Measurements from ENCODE around the gene PRSS33.

PRSS33 gene

DNA sequence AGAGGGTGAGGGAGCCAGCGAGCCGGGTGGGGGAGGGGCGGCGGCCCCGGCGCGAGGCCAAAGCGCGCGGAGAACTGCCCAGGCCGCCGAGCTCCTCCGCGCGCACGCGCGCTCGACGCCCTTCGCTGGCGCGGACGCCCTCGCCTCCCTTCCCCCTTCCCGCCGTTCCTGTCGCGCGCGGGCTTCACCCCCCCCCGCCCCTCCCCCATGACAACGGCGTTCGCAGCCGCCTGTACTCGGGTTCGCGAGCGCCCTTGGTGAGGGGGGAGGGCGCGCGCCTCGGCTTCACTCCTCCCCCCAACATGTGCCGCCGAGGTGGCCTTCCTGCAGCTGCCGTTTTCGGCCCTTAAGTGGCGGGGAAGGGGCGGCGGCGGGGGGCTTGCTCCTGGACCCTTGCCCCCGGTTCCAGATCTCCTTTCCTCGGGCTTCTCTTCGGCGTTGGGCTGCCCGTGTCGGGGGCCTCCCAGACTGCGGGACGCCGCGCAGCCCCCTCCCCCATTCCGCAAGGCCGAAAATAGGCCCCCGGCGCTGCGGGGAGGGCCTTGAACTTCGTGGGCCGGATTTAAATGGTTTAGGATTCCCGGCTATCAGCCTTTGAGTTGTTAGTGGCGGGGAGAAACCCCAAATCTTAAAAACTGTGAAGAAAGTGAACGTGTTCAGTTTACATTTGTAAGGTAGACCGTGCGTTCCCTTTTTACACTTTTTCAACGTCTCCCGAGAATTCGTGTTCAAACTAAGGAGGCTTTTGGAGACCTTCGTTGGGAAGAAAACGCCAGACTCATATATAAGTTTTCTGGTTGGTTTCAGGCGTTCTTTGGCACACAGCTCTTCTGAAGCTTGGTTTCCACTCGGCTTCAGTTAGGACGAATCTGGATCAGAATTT lies 34.3 kb downstream of the PRSS33 start:
- Histone ChIP-seq H3K27me3 (ENCODE audit: low read depth, low read length) (no peaks in the 10 kb centered on the region), H3K27ac (ENCODE audit: low read length) (peak overlapping the region; percentile 91), H3K4me3 (ENCODE audit: low read depth in 1 of 2, low read length in 2 of 2) (peak overlapping the region; percentile 84 to 90), H3K9me3 (ENCODE audit: control insufficient read depth in 1 of 2, low read length in 2 of 2) (no peaks in the 10 kb centered on the region), H3K36me3 (ENCODE audit: control insufficient read depth in 1 of 2, insufficient read depth in 2 of 2, low read length in 2 of 2) (peaks cover 12 to 34% of the 10 kb centered on the region in 2 donors), H3K4me1 (ENCODE audit: control insufficient read depth in 1 of 2, insufficient read depth in 2 of 2, low read length in 2 of 2) (peaks cover 18 to 46% of the 10 kb centered on the region in 2 donors)

DNA sequence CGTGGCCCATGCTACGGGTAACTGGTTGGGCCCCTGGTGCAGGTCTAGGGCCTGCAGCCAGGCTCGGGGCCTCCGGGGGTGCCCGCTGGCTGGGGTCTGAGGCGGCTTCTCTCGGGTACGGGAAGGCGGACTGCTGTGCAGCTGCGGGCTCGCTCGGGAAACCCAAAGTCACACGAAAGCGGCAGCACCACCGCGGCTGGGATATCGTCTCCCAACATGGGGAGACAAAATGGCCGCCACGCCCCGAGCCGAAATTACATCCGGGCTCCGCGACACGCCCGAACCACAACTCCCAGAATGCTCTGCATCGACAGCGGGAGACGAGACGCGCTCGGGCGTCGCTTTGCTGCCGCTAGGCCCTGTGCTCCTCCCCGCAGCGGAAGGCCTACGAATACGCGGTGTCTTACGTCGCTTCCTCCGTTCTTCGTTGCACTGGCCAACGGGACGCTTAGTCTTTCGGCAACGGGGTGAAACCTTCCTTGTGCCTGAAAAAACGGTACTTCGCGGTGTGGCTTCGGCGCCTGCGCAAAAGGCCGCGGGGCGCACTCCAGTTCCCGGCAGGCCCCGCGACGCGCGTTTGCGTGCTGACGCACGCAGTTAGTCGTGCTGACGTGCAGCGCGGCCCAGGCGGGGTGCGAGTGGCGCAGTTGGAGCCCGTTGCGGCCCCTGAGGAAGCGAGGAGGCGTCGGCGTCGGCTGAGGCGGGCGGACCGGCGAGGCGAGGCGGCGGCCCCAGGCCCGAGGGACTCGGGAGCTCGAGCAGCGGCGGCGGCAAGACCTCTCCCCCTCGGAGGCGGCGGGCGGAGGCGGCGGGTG lies 35.1 kb downstream of the PRSS33 start, which contains the start of gene SRRM2:
SRRM2 (plus strand) TSS at position 604 of the 815 bp plus-strand sequence. CDS start 3,727 bp downstream, outside the sequence.
- Histone ChIP-seq H3K27ac (ENCODE audit: low read length) (peak within 1 kb of the TSS; percentile 98), H3K27me3 (ENCODE audit: low read depth, low read length) (no peaks in the 10 kb centered on the region), H3K4me3 (ENCODE audit: low read depth in 1 of 2, low read length in 2 of 2) (peak within 1 kb of the TSS; percentile 84 to 90), H3K4me1 (ENCODE audit: control insufficient read depth in 1 of 2, insufficient read depth in 2 of 2, low read length in 2 of 2) (peaks cover 18 to 42% of the 10 kb centered on the region in 2 donors), H3K9me3 (ENCODE audit: control insufficient read depth in 1 of 2, low read length in 2 of 2) (no peaks in the 10 kb centered on the region), H3K36me3 (ENCODE audit: control insufficient read depth in 1 of 2, insufficient read depth in 2 of 2, low read length in 2 of 2) (peaks cover 4 to 25% of the 10 kb centered on the region in 2 donors)

DNA sequence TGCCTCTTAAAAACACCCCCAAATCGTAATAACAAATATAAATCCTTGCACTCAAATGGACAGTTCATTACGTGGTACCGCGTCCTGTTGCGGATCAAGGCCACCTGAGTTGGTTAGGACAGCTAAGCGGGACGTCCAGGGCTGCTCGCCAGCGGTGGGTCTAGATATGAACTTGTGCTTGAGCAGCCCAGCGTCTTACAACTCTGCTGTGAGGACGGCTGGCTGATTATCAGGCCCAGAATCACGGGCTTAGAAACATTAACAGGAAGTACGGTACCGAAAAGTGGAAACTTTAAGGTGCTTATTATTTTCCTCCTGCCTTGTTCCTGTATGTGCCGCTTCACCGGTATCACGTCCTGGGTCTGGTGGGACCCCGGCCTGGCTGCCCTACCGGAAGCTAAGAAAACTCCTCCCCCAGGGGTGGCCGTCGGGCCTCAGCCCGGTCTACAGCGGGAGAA lies 35.8 kb downstream of the PRSS33 start:
- Histone ChIP-seq H3K36me3 (ENCODE audit: control insufficient read depth in 1 of 2, insufficient read depth in 2 of 2, low read length in 2 of 2) (peaks cover 0 to 19% of the 10 kb centered on the region in 2 donors), H3K27me3 (ENCODE audit: low read depth, low read length) (no peaks in the 10 kb centered on the region), H3K4me1 (ENCODE audit: control insufficient read depth in 1 of 2, insufficient read depth in 2 of 2, low read length in 2 of 2) (peaks cover 18 to 36% of the 10 kb centered on the region in 2 donors), H3K27ac (ENCODE audit: low read length) (peak overlapping the region; percentile 98), H3K9me3 (ENCODE audit: control insufficient read depth in 1 of 2, low read length in 2 of 2) (no peaks in the 10 kb centered on the region), H3K4me3 (ENCODE audit: low read depth in 1 of 2, low read length in 2 of 2) (peak overlapping the region; percentile 70 to 90)

- Histone ChIP-seq H3K9me3 (ENCODE audit: control insufficient read depth in 1 of 2, low read length in 2 of 2) (no peaks in the 10 kb centered on the region), H3K36me3 (ENCODE audit: control insufficient read depth in 1 of 2, insufficient read depth in 2 of 2, low read length in 2 of 2) (peaks cover 0 to 12% of the 10 kb centered on the region in 2 donors), H3K4me3 (ENCODE audit: low read depth in 1 of 2, low read length in 2 of 2) (no peak overlapping the region), H3K27me3 (ENCODE audit: low read depth, low read length) (no peaks in the 10 kb centered on the region), H3K27ac (ENCODE audit: low read length) (no peak overlapping the region), H3K4me1 (ENCODE audit: control insufficient read depth in 1 of 2, insufficient read depth in 2 of 2, low read length in 2 of 2) (peaks cover 6 to 19% of the 10 kb centered on the region in 2 donors)
These were observed 37.4 kb downstream of the PRSS33 start for GRCh38 chr16:2749936-2750335.

GRCh38 chr16:2749476-2749875 lies 37.9 kb downstream of the PRSS33 start:
- no peak overlapping the region for H3K4me3 ChIP-seq (ENCODE audit: low read depth in 1 of 2, low read length in 2 of 2)
- no peaks in the 10 kb centered on the region for H3K27me3 ChIP-seq (ENCODE audit: low read depth, low read length)
- H3K4me1 ChIP-seq (ENCODE audit: control insufficient read depth in 1 of 2, insufficient read depth in 2 of 2, low read length in 2 of 2): peaks cover 1 to 15% of the 10 kb centered on the region in 2 donors
- H3K36me3 ChIP-seq (ENCODE audit: control insufficient read depth in 1 of 2, insufficient read depth in 2 of 2, low read length in 2 of 2): peaks cover 0 to 12% of the 10 kb centered on the region in 2 donors
- no peak overlapping the region for H3K27ac ChIP-seq (ENCODE audit: low read length)
- H3K9me3 ChIP-seq (ENCODE audit: control insufficient read depth in 1 of 2, low read length in 2 of 2): no peaks in the 10 kb centered on the region

- Histone ChIP-seq H3K27me3 (ENCODE audit: low read depth, low read length) (no peaks in the 10 kb centered on the region), H3K36me3 (ENCODE audit: control insufficient read depth in 1 of 2, insufficient read depth in 2 of 2, low read length in 2 of 2) (peaks cover 0 to 12% of the 10 kb centered on the region in 2 donors), H3K27ac (ENCODE audit: low read length) (no peak overlapping the region), H3K4me3 (ENCODE audit: low read depth in 1 of 2, low read length in 2 of 2) (no peak overlapping the region), H3K9me3 (ENCODE audit: control insufficient read depth in 1 of 2, low read length in 2 of 2) (no peaks in the 10 kb centered on the region), H3K4me1 (ENCODE audit: control insufficient read depth in 1 of 2, insufficient read depth in 2 of 2, low read length in 2 of 2) (peaks cover 0 to 9% of the 10 kb centered on the region in 2 donors)
These were observed 38.5 kb downstream of the PRSS33 start for GRCh38 chr16:2748757-2749455.

- H3K27me3 ChIP-seq (ENCODE audit: low read depth, low read length): no peaks in the 10 kb centered on the region
- H3K36me3 ChIP-seq (ENCODE audit: control insufficient read depth in 1 of 2, insufficient read depth in 2 of 2, low read length in 2 of 2): no peaks in the 10 kb centered on the region
- H3K27ac ChIP-seq (ENCODE audit: low read length): no peak overlapping the region
- H3K4me3 ChIP-seq (ENCODE audit: low read depth in 1 of 2, low read length in 2 of 2): no peak overlapping the region
- H3K4me1 ChIP-seq (ENCODE audit: control insufficient read depth in 1 of 2, insufficient read depth in 2 of 2, low read length in 2 of 2): no peaks in the 10 kb centered on the region
- no peaks in the 10 kb centered on the region for H3K9me3 ChIP-seq (ENCODE audit: control insufficient read depth in 1 of 2, low read length in 2 of 2)
These were observed 41.4 kb downstream of the PRSS33 start for GRCh38 chr16:2745961-2746360.

DNA sequence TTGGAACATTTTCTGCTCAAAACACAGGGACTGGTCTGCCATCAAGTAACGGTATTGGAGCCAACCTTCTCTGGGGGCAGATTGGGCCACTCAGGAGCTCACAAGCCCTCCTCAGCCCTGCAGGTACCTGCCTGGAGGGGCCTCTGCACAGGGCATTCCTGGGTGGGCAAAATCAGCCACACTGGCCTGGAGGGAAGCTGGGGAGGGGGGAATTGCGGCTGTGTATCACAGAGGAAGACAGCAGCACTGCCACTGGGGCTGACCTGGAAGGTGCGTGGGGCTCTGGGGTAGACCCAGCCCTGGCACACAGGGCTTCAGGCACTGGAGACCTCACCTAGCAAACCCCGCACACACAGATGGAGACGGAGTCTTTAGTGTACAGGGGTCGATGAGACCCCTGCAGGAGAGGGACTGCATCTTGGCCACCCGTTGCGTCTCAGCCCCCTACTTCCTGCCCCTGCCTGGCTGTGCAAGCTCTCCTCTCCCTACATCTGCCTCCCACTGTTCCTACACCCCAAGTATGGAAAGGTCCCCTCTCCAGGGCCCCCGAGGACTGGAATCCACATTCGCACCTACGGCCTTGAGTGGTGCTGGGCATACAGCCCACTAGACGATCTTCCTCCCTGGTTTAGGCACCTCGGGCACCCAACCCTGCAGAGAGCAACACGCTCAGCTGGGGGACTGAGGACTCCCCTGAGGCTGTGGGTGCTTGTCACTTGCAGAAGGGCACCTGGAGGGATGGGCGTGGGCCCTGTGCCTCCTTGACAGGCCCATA lies 42.1 kb downstream of the PRSS33 start:
- Histone ChIP-seq H3K27me3 (ENCODE audit: low read depth, low read length) (no peaks in the 10 kb centered on the region), H3K4me1 (ENCODE audit: control insufficient read depth in 1 of 2, insufficient read depth in 2 of 2, low read length in 2 of 2) (no peaks in the 10 kb centered on the region), H3K9me3 (ENCODE audit: control insufficient read depth in 1 of 2, low read length in 2 of 2) (no peaks in the 10 kb centered on the region), H3K27ac (ENCODE audit: low read length) (no peak overlapping the region), H3K4me3 (ENCODE audit: low read depth in 1 of 2, low read length in 2 of 2) (no peak overlapping the region), H3K36me3 (ENCODE audit: control insufficient read depth in 1 of 2, insufficient read depth in 2 of 2, low read length in 2 of 2) (no peaks in the 10 kb centered on the region)

- Histone ChIP-seq H3K4me3 (ENCODE audit: low read depth in 1 of 2, low read length in 2 of 2) (no peak overlapping the region), H3K27ac (ENCODE audit: low read length) (no peak overlapping the region), H3K36me3 (ENCODE audit: control insufficient read depth in 1 of 2, insufficient read depth in 2 of 2, low read length in 2 of 2) (no peaks in the 10 kb centered on the region), H3K9me3 (ENCODE audit: control insufficient read depth in 1 of 2, low read length in 2 of 2) (no peaks in the 10 kb centered on the region), H3K27me3 (ENCODE audit: low read depth, low read length) (no peaks in the 10 kb centered on the region), H3K4me1 (ENCODE audit: control insufficient read depth in 1 of 2, insufficient read depth in 2 of 2, low read length in 2 of 2) (no peaks in the 10 kb centered on the region)
These were observed 42.6 kb downstream of the PRSS33 start for GRCh38 chr16:2744711-2745110.

DNA sequence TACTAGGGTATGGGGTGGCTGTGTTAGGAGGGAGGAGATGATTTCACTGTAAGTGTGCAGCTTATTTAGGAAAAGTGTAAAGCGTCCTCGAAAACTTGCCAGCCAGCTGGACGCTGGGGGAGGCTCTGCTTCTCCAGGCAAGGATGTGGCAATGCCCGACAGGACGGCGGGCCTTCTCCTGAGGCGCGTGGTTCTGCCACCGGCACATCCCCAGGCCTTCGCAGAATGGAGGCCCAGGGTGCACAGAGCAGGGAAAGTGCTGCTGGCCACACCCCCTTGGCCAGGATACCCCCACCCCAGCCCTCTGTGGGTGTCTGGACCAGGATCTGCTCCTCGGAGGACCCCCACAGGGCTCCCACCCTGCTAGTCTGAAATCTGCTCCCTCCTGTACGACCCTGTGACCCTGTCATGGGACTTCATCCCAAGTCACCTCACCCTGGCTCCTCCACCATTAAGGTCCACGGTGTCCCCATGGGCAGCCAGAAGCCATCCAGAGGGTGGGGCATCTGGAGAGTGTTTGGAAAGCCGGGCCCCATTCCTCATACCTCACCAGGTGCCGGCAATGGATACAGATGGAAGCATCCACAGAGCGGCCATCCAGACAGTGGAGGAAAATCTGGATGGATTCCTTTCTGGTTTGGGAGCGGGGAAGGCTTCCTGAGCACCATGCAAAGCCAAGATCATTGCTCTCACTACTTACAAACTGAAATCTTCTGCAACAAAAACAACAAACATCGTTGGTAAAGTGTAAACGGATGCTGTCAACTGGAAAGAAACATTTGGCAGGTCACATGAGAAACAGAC lies 44.2 kb downstream of the PRSS33 start:
- Histone ChIP-seq H3K27me3 (ENCODE audit: low read depth, low read length) (no peaks in the 10 kb centered on the region), H3K36me3 (ENCODE audit: control insufficient read depth in 1 of 2, insufficient read depth in 2 of 2, low read length in 2 of 2) (no peaks in the 10 kb centered on the region), H3K4me3 (ENCODE audit: low read depth in 1 of 2, low read length in 2 of 2) (no peak overlapping the region), H3K4me1 (ENCODE audit: control insufficient read depth in 1 of 2, insufficient read depth in 2 of 2, low read length in 2 of 2) (no peaks in the 10 kb centered on the region), H3K9me3 (ENCODE audit: control insufficient read depth in 1 of 2, low read length in 2 of 2) (no peaks in the 10 kb centered on the region), H3K27ac (ENCODE audit: low read length) (no peak overlapping the region)

All from muscle layer of duodenum (tissue), 2 donors.